Fibroblast of the conjunctiva (primary cell): ENCODE results near the gene TMEM269.

Source experiments
- DNase-seq: peaks from one replicate; pipeline ENCODE4 v3.0.0-alpha.2; 2010; ENCODE audit warnings: low read depth

Gene TMEM269

DNA sequence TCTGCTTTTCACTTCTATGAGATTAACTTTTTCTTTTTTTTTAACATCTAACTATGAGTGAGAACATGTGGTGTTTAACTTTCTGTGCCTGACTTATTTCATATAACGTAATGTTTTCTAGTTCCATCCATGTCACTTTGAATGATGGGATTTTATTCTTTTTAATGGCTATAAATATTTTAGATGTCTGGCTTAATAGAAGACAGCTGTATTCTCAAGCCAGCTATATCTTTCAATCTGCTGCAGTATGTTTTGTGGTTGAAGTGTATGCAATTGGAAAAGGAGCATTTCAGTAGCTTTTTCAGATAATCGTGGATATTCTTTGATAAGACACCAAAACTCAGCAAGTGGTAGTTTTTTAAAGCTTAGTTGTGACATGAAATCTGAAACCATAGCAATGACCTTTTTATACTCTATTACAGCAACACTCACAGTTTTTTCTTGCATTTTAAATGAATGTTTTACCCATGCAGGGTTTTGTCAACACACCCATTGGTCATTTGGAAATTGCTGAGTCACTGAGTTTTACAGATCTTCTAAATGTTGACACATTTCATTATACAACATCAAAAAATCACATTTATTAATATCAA, 38.1 kb downstream of the TMEM269 start:
- no peak for DNase-seq

DNA sequence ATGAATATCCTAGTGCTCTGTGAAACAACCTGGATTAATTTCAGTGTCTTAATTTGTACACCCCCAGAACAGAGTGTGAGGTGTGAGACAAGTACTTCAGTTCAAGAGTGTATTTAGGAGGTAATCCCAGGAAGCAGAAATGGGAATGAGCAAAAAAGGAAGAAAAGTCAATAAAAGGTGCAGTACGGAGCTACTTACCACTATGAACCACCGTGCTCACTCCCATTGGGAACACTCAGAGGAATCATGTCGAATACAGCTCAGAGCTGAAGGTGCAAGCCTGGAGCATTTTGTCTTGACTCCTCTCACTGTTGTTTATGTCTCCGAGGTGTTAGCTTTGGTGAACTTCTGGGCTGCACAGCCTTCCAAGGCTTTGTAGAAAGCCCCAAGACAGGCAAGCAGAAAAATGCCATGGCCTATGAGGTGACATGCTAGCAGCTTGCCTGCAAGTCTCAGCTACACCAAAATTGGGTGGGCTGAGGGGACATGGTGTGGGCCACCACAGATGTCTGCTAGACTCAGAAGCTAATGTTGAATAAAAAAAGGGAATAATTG, 39.8 kb downstream of the TMEM269 start:
- no peak for DNase-seq

DNA sequence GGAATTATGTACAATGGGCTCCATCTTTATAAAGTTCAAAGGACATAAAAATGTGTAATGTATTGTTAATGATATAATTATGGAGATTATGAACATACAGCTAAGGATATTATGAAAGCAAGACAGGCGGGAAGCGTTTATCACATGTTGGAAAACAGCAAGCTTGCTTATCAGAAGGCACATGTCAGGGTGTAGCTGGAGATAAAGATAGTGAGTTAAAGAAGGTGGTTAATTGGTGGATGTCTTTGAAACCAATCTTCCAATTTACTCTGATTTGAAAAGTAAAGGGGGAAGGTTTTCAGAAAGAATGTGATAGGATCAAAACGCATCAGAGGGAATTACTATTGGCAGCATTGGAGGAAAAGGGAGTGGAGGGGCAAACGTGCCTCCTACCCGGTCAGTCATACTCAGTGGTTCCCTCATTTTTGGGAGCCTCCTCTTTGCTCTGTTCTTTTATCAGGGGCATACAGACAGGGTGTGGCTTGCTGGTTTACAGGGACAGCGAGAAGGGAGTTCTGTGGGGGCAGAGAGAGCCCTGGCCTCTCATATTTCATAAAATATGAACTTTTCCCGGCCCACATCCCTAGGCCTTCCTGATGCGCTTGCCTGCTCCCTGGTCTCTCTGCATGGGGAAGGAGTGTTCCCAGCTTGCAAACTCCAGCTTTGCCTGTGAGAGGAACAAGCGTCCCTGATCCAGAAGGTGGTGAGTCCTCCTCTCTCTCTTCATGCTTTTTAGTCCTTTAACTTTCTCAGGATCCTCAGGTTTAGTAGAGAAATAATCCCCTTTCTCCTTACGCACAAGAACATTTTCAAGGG, 40.5 kb downstream of the TMEM269 start:
- no peak for DNase-seq

DNA sequence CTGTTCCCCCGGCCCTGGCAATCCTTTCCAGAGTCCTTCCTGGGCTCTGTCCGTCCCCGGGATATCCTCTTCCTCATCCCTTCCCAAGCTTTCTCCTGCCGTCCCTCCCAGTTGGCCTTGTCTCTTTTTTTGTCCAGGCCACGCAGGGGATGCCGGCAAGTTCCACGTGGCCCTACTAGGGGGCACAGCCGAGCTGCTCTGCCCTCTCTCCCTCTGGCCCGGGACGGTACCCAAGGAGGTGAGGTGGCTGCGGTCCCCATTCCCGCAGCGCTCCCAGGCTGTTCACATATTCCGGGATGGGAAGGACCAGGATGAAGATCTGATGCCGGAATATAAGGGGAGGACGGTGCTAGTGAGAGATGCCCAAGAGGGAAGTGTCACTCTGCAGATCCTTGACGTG, 45.8 kb downstream of the TMEM269 start:
- no peak for DNase-seq

DNA sequence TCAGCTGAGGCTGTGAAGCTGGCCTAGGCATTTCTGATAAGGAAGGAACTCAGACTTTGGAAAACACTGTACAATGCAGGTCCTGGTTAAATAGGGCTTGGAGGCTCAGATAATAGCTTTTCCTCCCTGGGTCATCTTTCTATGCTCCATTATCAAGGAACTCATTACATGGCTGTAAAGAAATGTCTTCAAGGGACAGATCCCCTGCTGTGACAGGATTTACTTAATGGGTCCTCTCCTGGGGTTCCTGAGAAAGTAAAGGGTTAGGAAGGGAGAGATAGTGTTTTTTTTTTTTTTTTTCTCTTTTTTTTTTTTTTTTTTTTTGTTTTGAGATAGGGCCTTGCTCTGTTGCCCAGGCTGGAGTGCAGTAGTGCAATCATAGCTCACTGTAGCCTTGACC, 46.5 kb downstream of the TMEM269 start:
- no peak for DNase-seq

DNA sequence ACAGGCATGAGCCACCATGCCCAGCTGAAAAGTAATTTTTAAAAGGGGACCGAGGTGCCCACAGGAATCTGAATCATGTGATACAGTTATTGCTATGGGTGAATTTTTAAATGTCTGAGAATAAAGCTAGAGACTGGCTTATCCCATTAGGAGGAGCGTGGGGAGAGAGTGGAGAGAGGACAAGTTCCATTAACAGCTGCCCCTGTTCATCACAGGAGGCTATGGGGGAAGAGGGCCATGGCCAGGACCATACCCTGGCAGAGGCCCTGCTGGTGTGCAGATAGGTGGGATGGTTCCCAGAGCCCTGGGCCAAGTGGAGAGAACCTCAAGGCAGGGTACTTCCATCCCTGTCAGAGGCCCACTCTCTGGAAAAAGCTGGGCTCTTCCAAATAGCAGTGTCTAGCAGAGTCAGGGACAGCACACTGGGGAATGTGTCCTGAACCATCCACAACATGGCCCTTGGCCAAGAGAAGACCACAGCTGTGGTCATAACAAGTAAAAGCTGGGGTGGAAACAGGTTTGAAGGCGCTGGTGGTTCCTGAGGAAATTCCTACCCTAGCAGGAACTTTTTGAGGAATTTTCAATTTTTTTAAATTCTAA, 48.0 kb downstream of the TMEM269 start:
- no peak for DNase-seq

DNA sequence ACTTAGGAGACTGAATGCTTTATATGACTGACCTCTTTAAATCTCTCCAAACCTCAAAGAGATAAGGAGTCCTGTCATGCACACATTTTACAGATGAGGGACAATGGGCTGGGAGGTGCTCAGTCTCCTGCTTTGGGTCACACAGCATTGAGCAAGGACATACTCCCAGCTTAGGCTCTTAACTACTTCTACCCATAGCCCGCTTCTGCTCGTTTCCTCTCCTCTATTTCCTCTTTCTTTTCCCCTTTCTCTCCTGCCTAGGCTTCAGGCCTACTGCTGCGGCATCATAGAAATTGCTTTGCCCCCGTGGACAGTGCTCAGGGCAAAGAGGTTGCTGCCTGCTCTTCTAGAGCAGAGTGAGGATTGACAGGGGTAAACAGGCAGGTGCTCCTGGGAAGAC, 49.2 kb downstream of the TMEM269 start:
- no peak for DNase-seq

DNA sequence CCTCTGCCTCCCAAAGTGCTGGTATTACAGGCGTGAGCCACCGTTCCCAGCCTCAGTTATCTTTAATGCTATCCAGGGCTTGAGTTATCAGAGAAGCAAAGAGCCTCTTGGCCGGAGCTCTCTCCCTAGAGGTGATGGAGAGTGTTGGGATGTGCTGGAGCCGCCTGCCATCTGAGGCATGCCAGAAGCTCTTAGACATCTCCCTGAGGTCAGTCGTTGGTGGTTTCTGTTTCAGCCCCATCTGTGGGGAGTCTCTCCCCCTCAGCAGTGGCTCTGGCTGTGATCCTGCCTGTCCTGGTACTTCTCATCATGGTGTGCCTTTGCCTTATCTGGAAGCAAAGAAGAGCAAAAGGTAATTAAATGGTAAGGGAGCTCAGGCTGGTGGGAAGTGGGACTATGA, 50.0 kb downstream of the TMEM269 start:
- no peak for DNase-seq

DNA sequence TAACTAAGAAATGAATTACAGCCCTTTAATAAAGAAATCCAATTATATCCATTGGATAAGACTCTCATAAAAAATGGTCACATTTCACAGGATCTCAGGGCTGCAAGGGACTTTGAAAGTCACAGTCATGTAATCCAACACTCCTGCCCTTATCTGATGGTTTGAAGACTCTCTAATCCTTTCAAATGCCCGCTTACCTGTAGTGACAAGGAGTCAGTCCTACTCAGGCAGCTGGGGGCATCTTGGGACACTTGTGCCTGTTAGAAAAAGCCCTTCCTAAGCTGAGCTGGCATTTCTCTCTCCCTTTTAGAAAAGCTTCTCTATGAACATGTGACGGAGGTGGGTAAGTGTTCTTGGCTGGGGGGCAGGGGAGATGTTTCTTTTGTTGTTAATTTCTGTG, 50.6 kb downstream of the TMEM269 start:
- no peak for DNase-seq

DNA sequence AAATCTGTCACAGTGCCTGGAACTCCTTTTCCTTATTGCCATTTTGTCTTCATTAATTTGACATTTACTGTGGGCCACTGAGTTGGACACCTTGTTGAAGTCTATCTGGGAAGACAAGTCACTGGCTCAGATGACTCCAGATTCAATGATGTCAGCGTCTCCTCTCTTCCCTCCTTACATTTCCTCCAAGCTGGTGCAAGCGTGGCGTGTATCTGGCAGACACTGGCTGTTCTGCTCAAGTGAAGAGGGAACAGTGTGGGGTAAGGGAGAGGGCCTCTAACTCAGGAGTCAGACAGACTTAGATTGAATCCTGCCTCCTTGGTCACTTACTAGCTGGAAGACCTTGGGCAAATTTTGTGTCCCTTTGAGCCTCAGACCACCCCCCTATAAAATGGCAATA, 52.9 kb downstream of the TMEM269 start:
- DNase-seq: no peak

DNA sequence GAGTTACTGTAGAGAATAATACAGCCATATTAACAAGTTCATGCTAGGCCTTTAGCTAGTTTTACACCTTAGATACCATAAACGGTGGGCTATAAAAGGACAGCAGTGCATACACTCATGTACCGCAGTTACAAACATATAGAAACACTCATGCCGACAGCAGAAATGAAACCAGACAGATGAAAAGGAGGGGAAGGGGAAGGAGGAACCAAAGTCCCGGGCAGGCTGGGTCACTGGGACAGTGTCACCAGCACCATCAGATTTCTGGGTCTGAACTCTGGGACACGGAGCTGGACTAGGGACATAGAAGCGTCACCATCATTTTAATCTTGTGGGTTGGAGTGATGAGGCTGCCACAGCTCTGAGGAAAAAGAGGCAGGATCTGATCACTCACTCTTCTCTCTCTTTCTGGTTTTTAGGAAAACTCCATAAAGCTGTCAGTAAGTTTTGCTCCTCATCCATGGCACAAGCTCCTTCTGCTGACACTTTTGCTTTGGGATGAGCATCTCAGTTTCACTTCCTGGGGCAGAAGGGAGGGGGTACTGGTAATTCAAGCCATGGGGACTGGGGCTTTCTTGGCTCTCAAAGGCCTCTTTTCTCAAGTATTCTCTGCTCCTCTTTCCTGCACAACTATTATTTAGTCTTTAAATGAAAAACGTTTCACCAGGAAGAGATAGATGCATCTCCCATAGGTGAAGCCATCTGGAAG, 53.8 kb downstream of the TMEM269 start:
- DNase-seq: no peak

DNA sequence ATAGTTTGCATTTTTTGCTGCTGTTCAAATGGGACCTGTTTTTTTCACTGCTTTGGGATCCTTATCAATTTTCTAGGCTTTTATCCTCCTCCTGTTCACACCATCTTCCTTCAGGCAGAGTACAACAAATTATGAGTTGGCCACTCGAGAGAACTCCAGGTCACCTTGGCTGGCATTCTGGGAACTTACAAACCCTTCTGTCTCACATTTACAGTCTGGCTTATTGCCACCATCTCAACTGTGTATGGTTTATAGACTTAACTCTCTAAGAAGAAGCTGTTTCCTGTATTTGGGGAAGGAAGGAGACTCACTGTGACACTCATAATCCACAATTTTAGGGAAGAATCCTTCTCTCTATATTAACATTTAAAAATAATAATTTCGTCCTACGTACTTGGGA, 56.2 kb downstream of the TMEM269 start:
- no peak for DNase-seq

DNA sequence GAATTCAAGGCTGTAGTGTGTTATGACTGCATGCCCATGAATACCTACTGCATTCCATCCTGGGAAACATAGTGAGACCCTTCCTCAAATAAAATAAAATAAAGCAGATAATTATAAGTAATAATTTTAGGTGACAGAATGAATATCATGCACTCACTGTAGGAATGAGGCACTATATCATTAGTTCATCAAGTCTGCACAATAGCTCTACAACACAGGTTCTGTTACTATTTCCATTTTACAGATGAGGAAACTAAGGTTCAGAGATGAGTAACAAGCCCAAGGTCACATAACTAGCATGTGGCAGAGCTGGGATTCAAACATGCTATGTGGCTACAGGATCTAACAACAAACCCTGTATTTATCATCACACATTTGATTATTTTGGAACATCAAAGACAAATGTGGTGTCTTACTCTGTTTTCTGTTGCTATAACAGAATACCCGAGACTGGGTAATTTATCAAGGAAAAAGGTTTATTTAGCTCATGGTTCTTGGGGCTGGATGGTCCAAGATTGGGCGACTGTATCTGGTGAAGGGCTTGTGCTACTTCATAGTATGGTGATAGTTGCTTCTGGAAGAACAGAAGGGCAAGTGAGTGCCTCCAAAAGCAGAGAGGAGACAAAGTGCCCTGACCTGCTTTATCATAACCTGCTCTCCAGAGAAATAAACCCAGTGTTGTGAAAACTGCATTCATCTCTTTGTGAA, 56.8 kb downstream of the TMEM269 start:
- DNase-seq: no peak

DNA sequence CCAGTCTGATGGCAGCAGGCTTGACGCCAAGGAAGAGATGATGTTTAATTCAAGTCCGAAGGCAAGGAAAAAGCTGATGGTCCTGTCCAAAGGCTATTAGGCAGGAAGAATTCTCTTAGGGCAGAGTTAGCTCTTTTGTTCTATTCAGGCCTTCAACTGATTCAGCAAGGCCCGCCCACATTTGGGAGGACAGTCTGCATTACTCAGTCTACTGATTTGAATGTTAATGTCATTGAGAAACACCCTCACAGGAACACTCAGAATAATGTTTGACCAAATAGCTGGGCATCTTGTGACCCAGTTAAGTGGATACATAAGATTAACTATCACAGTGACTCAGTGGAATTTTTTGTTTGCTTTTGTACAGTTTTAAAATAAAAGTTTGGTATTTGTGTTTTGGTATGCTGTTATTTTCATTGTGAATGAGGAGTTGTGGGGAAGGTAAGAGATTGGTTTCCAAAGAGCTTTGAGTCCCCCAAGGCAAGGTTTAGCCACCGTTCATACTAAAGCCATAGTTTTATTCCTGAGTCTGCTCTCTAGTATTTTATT, 59.9 kb downstream of the TMEM269 start:
- no peak for DNase-seq

DNA sequence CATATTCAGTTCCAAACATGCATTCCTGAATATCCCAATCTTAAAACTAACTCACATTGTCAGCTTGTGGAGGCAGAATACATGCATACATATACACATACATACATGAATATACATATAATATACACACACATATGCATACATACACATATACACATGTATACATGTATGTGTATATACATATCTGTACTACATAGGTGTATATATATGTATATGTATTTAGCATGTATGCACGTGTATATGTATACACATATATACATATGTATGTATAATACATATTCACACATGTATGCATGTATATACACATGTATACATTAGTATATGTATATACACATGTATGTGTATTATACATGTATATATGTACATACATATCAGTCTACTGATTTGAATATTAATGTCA, 60.4 kb downstream of the TMEM269 start:
- no peak for DNase-seq

DNA sequence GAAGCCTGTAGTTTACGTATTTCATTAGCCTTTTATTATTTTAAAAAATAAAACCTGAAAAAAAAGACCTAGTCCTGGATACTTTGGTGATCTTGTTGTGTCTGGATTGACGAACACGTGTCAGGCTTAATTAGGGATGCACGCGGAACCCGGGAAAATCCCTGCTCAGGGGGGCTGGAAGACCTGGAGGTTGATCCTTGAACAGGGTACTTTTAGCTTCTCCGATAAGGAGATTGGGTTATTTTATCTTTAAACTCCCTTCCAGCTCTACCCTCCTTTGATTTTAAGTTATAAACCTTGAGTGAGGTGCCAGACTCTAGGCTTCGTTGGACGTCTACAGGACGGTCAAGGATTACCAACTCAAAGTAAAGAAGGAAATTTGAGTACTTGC, 61.1 kb downstream of the TMEM269 start:
- no peak for DNase-seq

DNA sequence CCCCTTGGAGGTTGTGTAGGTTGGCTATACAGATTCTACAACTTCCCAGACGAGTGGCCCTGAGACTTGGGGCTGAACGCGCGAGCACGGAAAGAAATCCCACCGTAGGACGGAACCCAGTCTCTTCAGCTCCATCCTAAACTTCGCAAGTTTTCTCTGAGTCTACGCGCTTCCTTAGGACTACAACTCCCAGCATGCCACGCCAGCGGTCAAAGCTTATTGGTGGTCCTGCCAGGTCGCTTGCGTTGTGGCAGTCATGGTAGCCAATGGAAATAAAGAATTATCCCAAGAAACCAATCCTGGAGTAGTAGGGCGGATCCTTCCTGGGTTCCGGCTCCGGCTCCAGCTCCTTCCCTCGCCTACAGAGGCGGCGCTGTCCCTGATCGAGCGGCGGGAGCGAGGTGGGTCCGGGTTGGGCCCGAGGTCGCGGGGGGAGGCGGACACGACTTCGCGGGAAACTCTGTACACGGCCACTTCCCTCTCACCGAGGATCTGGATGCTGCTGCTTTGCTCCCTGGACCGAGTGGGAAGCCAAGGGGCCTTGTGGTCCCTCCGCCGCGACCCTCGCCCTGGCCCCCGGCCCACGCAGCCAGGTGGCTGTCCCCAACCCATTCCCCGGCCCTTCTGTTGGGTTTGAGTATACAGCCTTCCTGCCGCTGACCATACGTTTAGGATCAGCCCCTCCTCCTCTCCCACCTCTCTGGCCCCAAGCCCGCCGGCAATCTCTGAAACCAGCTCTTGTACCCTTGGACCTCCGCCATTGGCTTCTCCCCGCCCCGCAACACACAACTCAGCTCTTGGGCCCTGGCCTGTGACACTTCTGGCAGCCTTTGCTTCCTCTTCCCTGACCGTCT, 61.7 kb downstream of the TMEM269 start, which contains the start of gene ZNF691:
Gene ZNF691 (plus strand): TSS at position 357 of the 854 bp plus-strand sequence. CDS start 3,046 bp downstream, outside the sequence.
- DNase-seq: peak; percentile 96

DNA sequence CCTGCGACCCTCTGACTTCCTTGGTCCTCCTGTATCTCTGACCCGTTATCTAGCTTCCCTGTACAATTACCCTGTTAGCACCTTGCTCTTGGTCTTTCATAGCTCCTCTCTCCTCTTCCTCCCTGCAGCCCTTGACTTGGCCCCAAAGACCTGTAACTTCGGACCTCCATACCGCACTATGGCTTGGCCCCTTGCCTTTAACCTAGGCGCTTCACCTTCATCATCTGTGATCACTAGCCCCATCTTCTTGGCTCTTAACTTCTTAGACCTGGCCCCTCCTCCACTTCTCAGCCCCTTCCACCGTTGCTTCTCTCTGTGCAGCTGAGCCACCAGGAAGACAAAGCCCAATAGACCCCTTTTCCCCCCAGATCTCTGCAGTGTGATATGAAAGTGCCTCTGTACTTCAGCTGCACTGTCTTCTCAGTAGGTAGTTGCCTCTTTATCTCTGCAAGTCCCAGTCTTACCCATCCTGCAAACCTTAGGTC, 62.4 kb downstream of the TMEM269 start:
- no peak for DNase-seq

DNA sequence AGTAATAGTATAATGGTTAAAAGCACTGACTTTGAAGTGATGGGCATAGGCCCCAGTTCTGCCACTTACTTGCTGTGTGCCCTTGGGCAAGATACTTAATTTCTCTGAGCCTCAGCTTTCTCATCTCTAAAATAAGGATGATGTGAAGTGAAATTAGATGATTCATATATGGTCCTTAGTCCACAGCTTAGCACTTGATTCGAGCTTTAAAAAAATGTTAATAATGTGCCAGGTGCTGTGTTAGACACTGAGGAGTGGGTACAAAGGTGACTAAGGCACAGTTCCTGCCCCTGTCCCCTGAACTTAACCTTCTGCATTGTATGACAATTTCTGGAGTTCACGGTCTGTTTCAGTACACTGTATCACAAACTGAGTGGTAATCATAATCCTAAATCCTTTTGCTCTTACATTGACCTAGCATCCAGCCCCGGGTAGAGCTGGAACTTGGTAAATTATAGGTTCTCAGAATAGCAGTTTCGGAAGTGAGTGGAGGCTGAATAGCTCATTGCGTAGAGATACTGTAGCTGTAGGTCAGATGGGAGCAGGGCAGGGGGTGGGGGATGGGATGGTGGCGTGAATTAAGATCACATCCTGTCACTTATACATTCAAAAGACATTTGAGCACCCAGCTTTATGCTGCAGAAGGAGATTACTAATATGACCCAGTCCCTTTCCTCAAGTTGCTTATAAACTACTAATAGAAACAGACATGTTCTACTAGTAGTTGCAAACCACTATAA, 63.1 kb downstream of the TMEM269 start:
- DNase-seq: no peak
